HepG2 (cell line): ENCODE data around the gene UBAP2. TPM values are rescaled to one million over a fixed set of nuclear protein-coding genes. Genes with fewer than 3 reads are reported as not detected.

Experiments used
- HOXA5 ChIP-seq: sonication (generic); formaldehyde crosslinking; IDR thresholded peaks from 2 replicates; pipeline ENCODE4 v1.4.0; 2020; ENCODE audit warnings: missing genetic modification reagents
- KMT2B ChIP-seq: IDR thresholded peaks from 2 replicates; pipeline ENCODE4 v1.6.1; 2016; ENCODE audit warnings: missing genetic modification reagents, missing compliant biosample characterization
- MTF2 ChIP-seq: sonication (generic); formaldehyde crosslinking; IDR thresholded peaks from 2 replicates; pipeline ENCODE4 v1.5.0; 2020; ENCODE audit warnings: missing genetic modification reagents, borderline replicate concordance
- NBN ChIP-seq: fragments of 450-650 bp; conservative IDR thresholded peaks from 2 replicates; pipeline ENCODE4 v1.6.1; 2017
- PHF5A ChIP-seq: IDR thresholded peaks from one replicate; pipeline ENCODE4 v1.6.1; 2018; ENCODE audit warnings: low read depth, missing genetic modification reagents; ENCODE audit not compliant: unreplicated experiment
- POLR2AphosphoS2 ChIP-seq: IDR thresholded peaks from 2 replicates; pipeline ENCODE4 v1.6.1; 2011; ENCODE audit warnings: low read depth, low read length, improper control_type of control experiment
- RBAK ChIP-seq: sonication (generic); formaldehyde crosslinking; IDR thresholded peaks from 2 replicates; pipeline ENCODE4 v1.5.1; 2020; ENCODE audit warnings: mild to moderate bottlenecking, missing genetic modification reagents
- REPIN1 ChIP-seq: sonication (generic); formaldehyde crosslinking; IDR thresholded peaks from 2 replicates; pipeline ENCODE4 v1.8.0; 2022; ENCODE audit warnings: missing genetic modification reagents, low read depth, mild to moderate bottlenecking, borderline replicate concordance
- RXRB ChIP-seq: IDR thresholded peaks from 2 replicates; pipeline ENCODE4 v1.6.1; 2016; ENCODE audit warnings: borderline replicate concordance, missing genetic modification reagents, missing compliant biosample characterization
- SP1 ChIP-seq, 2 experiments: fragments of 450-650 bp in 1 of 2; sonication (generic) in 1 of 2; formaldehyde crosslinking in 1 of 2; IDR thresholded peaks; 2 replicates each; pipeline versions ENCODE4 v1.4.0 to v1.6.1; 2016 to 2020; ENCODE audit warnings: missing genetic modification reagents in 1 of 2
- SP140L ChIP-seq: sonication (generic); formaldehyde crosslinking; IDR thresholded peaks from 2 replicates; pipeline ENCODE4 v1.4.0; 2020; ENCODE audit warnings: missing genetic modification reagents, borderline replicate concordance
- SRSF1 ChIP-seq: fragments of 200-400 bp; formaldehyde crosslinking; optimal IDR thresholded peaks from 2 replicates; pipeline ENCODE3; 2017; ENCODE audit warnings: mild to moderate bottlenecking, low read depth, low read length, moderate library complexity
- TBL1XR1 ChIP-seq: fragments of 150-350 bp; IDR thresholded peaks from 2 replicates; pipeline ENCODE4 v1.6.1; 2014; ENCODE audit warnings: borderline replicate concordance, low read length; ENCODE audit not compliant: partially characterized antibody
- ZBTB7B ChIP-seq: sonication (generic); formaldehyde crosslinking; IDR thresholded peaks from 2 replicates; pipeline ENCODE4 v1.4.0; 2020; ENCODE audit warnings: missing genetic modification reagents
- ZC3H13 ChIP-seq: sonication (generic); formaldehyde crosslinking; IDR thresholded peaks from 2 replicates; pipeline ENCODE4 v1.8.1; 2023; ENCODE audit warnings: mild to moderate bottlenecking, missing genetic modification reagents, moderate library complexity
- ZNF446 ChIP-seq: sonication (generic); formaldehyde crosslinking; IDR thresholded peaks from 2 replicates; pipeline ENCODE4 v1.5.0; 2020; ENCODE audit warnings: mild to moderate bottlenecking, missing genetic modification reagents
- ZNF674 ChIP-seq: sonication (generic); formaldehyde crosslinking; IDR thresholded peaks from 2 replicates; pipeline ENCODE4 v1.5.0; 2020; ENCODE audit warnings: low read depth, mild to moderate bottlenecking, missing genetic modification reagents
- ZNF7 ChIP-seq: IDR thresholded peaks from 2 replicates; pipeline ENCODE4 v1.6.1; 2016; ENCODE audit warnings: missing biosample characterization, missing genetic modification reagents
- ZNF777 ChIP-seq: sonication (generic); formaldehyde crosslinking; IDR thresholded peaks from 2 replicates; pipeline ENCODE4 v1.4.0; 2020; ENCODE audit warnings: missing genetic modification reagents
- ZSCAN22 ChIP-seq: sonication (generic); formaldehyde crosslinking; IDR thresholded peaks from 2 replicates; pipeline ENCODE4 v1.4.0; 2020; ENCODE audit warnings: mild to moderate bottlenecking, missing genetic modification reagents
- polyA plus RNA-seq, 8 experiments: library from polyadenylated mRNA; depleted of rRNA in 3 of 8; stranded (reverse) in 7 of 8; unstranded in 1 of 8; fragments of >200 nt; fragmentation: Illumina TruSeq in 4 of 8; extraction: Trizol in 4 of 8; gene quantifications; 2 replicates each; pipeline versions ENCODE4 v1.2.1 to v1.2.3, GENCODE V29; 2011 to 2016; ENCODE audit warnings: low read depth in 4 of 8, missing spikeins in 1 of 8, mixed read lengths in 1 of 8; ENCODE audit not compliant: insufficient read depth in 1 of 8
- total RNA-seq, 5 experiments: library from RNA; depleted of rRNA; stranded (reverse); fragments of >200 nt; fragmentation: Illumina TruSeq; extraction: Trizol; gene quantifications; 2 replicates each; pipeline ENCODE4 v1.2.3, GENCODE V29; 2016; ENCODE audit warnings: low read depth in 1 of 5
- TF ChIP-seq, protein P1 (sequence below): IDR thresholded peaks from 2 replicates; pipeline ENCODE4 v1.6.1; 2018; ENCODE audit warnings: missing genetic modification reagents
- TF ChIP-seq, protein P2 (sequence below): sonication (generic); formaldehyde crosslinking; IDR thresholded peaks from 2 replicates; pipeline ENCODE4 v1.4.0; 2020; ENCODE audit warnings: mild to moderate bottlenecking, missing genetic modification reagents
- TF ChIP-seq, protein P3 (sequence below): IDR thresholded peaks from 2 replicates; pipeline ENCODE4 v1.4.0; 2020; ENCODE audit warnings: mild to moderate bottlenecking, missing genetic modification reagents
- TF ChIP-seq, protein P4 (sequence below): sonication (generic); formaldehyde crosslinking; IDR thresholded peaks from 2 replicates; pipeline ENCODE4 v1.4.0; 2020; ENCODE audit warnings: mild to moderate bottlenecking, missing genetic modification reagents

The UBAP2 gene
- total and polyA plus RNA-seq, 2 of the 13 experiments (the other 11 are each of a cell fraction or from before 2014, with no cell fraction given): 19.0 to 22.0 TPM

DNA sequence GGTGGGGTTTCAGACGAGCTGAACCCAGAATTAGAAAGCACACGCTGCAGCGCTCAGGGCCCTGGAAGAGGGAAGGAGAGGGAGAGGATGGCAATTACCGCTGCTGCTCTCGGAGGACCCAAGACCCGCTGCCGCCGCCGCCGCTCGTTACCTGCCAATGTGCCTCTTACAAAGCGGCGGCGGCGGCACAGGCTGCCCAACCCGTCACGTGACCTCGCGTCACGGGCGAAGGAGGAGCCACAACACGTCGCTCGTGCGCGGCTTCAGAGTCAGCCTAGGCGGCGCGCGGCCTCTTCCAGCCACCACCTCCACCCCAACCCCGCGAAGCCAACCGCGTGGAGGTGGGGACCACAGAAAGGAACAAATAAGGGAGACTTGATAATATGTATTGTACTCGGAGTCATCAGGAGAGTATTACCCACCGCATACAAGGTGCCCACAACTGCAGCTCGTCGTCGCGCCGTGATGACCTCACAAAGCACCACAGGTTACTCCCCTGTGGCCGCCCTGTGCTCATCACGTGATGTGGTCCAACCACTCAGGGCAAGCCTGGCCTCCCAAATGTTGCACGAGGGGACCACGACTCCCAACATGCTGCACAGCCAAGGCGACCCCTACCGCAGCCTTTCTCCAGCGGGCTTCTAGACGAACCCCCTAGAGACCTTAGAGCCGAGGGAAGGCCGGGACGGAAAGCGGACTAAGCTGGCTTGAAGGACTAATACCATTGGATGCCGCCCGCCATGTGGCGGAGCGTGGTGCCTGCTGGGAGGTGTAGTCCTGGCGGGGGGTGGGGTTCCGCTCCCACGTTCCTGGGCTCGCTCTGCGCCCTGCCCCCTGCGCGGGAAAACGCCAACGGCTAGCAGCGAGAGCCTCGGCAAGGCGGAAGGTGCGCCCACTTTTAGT, at the start of gene UBAP2 (continued):
- TF ChIP-seq ZNF446 (CRISPR knock-in tag) (no peak; the same call in 1 of the 2 replicates), ZSCAN22 (CRISPR knock-in tag) (0 out of 2 replicates have a peak, but pooled peaks have one; percentile 1), MTF2 (CRISPR knock-in tag) (no peak; the same call in 1 of the 2 replicates), ZNF7 (no peak), ZBTB7B (no peak), PHF5A (CRISPR knock-in tag) (no peak), RBAK (CRISPR knock-in tag) (no peak; the same call in 1 of the 2 replicates), HOXA5 (peak; percentile 74; the same call in 1 of the 2 replicates), ZNF777 (0 out of 2 replicates have a peak, but pooled peaks have one; percentile 58), REPIN1 (CRISPR knock-in tag) (peak; percentile 92), POLR2AphosphoS2 (peak; percentile 76; the same call in 1 of the 2 replicates), SP1 (IDR thresholded peaks at IDR 0.05) (no peak), SP1 (CRISPR knock-in tag; IDR thresholded peaks at IDR 0.05) (peak; percentile 66), NBN (no peak), SRSF1 (peak; percentile 38), ZNF674 (0 out of 2 replicates have a peak, but pooled peaks have one; percentile 26), TBL1XR1 (peak; percentile 23), SP140L (CRISPR knock-in tag) (no peak), ZC3H13 (CRISPR knock-in tag) (peak; percentile 66; the same call in 1 of the 2 replicates), RXRB (CRISPR knock-in tag) (peak; percentile 12; the same call in 1 of the 2 replicates), KMT2B (CRISPR knock-in tag) (peak; percentile 81)
- TF ChIP-seq, protein P1, sequence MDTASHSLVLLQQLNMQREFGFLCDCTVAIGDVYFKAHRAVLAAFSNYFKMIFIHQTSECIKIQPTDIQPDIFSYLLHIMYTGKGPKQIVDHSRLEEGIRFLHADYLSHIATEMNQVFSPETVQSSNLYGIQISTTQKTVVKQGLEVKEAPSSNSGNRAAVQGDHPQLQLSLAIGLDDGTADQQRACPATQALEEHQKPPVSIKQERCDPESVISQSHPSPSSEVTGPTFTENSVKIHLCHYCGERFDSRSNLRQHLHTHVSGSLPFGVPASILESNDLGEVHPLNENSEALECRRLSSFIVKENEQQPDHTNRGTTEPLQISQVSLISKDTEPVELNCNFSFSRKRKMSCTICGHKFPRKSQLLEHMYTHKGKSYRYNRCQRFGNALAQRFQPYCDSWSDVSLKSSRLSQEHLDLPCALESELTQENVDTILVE (CRISPR knock-in tag): peak; percentile 39
- TF ChIP-seq, protein P2, sequence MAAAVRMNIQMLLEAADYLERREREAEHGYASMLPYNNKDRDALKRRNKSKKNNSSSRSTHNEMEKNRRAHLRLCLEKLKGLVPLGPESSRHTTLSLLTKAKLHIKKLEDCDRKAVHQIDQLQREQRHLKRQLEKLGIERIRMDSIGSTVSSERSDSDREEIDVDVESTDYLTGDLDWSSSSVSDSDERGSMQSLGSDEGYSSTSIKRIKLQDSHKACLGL (CRISPR knock-in tag): peak; percentile 94
- TF ChIP-seq, protein P3, sequence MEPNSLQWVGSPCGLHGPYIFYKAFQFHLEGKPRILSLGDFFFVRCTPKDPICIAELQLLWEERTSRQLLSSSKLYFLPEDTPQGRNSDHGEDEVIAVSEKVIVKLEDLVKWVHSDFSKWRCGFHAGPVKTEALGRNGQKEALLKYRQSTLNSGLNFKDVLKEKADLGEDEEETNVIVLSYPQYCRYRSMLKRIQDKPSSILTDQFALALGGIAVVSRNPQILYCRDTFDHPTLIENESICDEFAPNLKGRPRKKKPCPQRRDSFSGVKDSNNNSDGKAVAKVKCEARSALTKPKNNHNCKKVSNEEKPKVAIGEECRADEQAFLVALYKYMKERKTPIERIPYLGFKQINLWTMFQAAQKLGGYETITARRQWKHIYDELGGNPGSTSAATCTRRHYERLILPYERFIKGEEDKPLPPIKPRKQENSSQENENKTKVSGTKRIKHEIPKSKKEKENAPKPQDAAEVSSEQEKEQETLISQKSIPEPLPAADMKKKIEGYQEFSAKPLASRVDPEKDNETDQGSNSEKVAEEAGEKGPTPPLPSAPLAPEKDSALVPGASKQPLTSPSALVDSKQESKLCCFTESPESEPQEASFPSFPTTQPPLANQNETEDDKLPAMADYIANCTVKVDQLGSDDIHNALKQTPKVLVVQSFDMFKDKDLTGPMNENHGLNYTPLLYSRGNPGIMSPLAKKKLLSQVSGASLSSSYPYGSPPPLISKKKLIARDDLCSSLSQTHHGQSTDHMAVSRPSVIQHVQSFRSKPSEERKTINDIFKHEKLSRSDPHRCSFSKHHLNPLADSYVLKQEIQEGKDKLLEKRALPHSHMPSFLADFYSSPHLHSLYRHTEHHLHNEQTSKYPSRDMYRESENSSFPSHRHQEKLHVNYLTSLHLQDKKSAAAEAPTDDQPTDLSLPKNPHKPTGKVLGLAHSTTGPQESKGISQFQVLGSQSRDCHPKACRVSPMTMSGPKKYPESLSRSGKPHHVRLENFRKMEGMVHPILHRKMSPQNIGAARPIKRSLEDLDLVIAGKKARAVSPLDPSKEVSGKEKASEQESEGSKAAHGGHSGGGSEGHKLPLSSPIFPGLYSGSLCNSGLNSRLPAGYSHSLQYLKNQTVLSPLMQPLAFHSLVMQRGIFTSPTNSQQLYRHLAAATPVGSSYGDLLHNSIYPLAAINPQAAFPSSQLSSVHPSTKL (CRISPR knock-in tag): peak; percentile 22; the same call in 1 of the 2 replicates
- TF ChIP-seq, protein P4, sequence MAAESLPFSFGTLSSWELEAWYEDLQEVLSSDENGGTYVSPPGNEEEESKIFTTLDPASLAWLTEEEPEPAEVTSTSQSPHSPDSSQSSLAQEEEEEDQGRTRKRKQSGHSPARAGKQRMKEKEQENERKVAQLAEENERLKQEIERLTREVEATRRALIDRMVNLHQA (CRISPR knock-in tag): 0 out of 2 replicates have a peak, but pooled peaks have one; percentile 51
